LNCaP clone FGC (cell line): Measurements from ENCODE around the gene ASS1.

Experiments
- DNase-seq: peaks from one replicate; pipeline ENCODE4 v3.0.0-alpha.2; 2011; ENCODE audit warnings: low read depth
- H3K4me3 ChIP-seq: 2 replicates; pipeline ENCODE4 v1.5.1; 2011; ENCODE audit warnings: mild to moderate bottlenecking, low read depth, low read length, control low read depth
- CTCF ChIP-seq: IDR thresholded peaks from 2 replicates; pipeline ENCODE4 v1.5.1; 2012; ENCODE audit warnings: mild to moderate bottlenecking; ENCODE audit not compliant: control insufficient read depth, insufficient read depth; ENCODE audit errors: extremely low read depth

ASS1 gene

DNA sequence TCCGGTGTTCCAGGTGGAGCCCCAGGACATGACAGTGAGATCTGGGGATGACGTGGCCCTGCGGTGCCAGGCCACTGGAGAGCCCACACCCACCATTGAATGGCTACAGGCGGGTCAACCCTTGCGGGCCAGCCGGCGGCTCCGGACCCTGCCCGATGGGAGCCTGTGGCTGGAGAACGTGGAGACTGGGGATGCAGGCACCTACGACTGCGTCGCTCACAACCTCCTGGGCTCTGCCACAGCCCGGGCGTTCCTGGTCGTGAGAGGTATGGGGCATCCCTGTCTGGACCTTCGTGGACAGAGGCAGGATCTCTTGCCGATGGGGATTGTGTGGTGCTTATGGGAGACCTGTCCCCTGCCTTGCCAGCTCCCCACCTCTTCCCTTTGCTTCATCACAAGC, 26.0 kb upstream of the ASS1 start:
- TF ChIP-seq CTCF: no peak
- H3K4me3 ChIP-seq: no peak overlapping the region
- no peak for DNase-seq

GRCh38 chr9:130419521-130420035, 25.2 kb upstream of the ASS1 start:
- TF ChIP-seq CTCF: no peak
- H3K4me3 ChIP-seq: no peak overlapping the region
- DNase-seq: no peak

DNA sequence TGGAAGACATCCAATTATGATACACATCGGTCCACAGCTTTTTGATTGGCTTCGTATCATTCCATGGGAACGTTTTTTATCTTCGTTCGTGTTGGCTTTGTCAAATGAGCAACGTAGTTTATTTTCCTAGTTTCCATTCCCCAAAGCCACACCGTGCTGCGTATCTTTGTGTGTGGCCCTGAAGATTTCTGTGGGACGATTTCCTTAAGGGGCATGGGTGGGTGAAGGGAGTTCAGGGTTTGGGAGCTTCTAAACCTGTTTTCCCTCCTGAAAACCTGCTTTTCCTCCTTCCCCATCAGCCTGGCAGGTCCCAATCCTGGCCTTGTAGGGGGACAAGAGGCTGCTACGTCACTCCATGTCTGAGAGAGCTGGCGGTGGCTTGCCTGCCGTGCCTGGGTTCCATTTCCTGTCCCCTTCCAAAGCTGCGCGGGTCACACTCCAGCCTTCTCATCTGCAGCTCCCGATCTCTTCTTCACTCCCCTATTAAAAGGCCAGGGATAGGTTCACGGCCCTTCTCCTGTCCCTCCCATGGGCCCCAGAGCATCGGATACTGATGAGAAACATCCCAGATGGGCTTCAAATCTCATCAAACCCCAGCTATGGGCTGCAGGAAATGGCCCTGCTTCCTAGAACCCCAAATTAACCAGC, 23.5 kb upstream of the ASS1 start:
- no peak for TF ChIP-seq CTCF
- DNase-seq: no peak
- H3K4me3 ChIP-seq: no peak overlapping the region

DNA sequence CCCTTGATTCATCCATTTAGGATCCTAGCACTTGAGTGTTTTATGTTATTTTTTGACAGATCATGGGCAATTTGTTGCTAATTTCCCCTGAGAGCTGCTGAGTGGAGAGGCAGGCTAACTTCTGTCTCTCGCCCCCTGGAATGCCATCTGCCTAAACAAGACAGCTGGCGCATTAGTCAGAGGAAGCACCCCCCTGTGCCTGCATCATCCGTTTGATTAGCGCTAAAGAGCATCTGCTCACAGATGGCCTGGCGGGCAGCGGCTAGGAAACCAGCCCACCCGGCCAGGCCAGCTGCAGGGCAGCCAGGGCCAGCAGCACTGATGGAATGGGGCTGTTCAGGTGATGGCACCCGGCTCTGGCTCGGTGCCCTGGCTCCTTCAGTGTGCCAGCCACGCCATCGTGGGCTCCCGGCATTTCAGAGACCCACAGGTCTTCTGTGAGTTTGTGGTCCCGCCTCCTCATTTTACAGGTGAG, 22.9 kb upstream of the ASS1 start:
- DNase-seq: no peak
- no peak for TF ChIP-seq CTCF
- no peak overlapping the region for H3K4me3 ChIP-seq

DNA sequence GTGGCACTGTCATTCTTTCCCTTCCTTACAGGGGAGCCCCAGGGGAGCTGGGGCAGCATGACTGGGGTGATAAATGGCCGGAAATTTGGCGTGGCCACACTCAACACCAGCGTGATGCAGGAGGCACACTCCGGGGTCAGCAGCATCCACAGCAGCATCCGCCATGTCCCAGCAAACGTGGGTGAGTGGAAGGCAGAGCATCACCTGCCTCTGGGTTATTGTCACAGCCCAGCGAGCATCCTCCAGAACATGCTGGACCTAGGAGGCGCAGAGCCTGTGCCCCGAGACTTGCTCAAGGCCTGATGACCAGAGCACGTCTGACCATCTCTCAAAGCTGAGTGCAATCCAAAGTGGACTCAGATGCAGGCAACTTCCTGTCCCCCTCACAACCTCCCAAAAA, 22.2 kb upstream of the ASS1 start:
- DNase-seq: no peak
- no peak overlapping the region for H3K4me3 ChIP-seq
- TF ChIP-seq CTCF: no peak

DNA sequence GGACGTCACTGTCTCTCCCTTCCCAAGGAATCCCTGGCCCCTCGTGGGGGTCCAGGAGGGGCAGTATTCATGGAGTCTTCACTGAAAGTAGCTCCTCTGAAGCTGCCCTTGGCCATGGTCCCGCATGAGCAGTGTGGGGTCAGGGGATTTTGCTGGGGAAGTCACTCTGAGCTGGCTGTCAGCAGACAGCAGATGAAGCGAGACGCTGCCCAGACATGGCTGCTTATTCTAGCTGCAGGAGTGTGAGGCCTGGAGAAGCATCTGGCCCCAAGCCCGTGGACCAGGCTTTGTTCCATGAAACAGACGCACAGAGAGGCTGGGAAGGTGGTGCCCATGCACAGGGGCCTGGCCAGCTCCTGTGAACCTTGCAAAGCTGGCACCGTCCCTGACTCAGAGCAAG, 21.5 kb upstream of the ASS1 start:
- DNase-seq: no peak
- no peak for TF ChIP-seq CTCF
- no peak overlapping the region for H3K4me3 ChIP-seq
